IPS-20b (cell line): ENCODE measurements around the gene S100A8.
"Not testable (repeated sequence)": the region's sequence is repeated elsewhere in the genome, so short reads cannot be mapped to it uniquely, and the experiment has no call there.

ENCODE experiments used
- H3K27ac ChIP-seq: one replicate; pipeline ENCODE4 v1.5.1; 2013; ENCODE audit warnings: low read length
- H3K27me3 ChIP-seq: 2 replicates; pipeline ENCODE4 v1.6.1; 2013; ENCODE audit warnings: mild to moderate bottlenecking, low read length, inconsistent platforms; ENCODE audit not compliant: insufficient read depth
- H3K36me3 ChIP-seq: 2 replicates; pipeline ENCODE4 v1.6.1; 2013; ENCODE audit warnings: low read depth, mild to moderate bottlenecking, inconsistent platforms, low read length, moderate library complexity; ENCODE audit not compliant: insufficient read depth
- H3K4me1 ChIP-seq: 2 replicates; pipeline ENCODE4 v1.6.1; 2013; ENCODE audit warnings: mild to moderate bottlenecking, control low read depth, inconsistent platforms, low read length, moderate library complexity; ENCODE audit not compliant: insufficient read depth
- H3K4me3 ChIP-seq: 2 replicates; pipeline ENCODE4 v1.5.1; 2013; ENCODE audit warnings: mild to moderate bottlenecking, low read length, inconsistent platforms
- H3K9ac ChIP-seq: 2 replicates; pipeline ENCODE4 v1.6.1; 2013; ENCODE audit warnings: low read depth, mild to moderate bottlenecking, inconsistent platforms, low read length, moderate library complexity
- H3K9me3 ChIP-seq: 2 replicates; pipeline ENCODE4 v1.6.1; 2013; ENCODE audit warnings: mild to moderate bottlenecking, low read depth, low read length, inconsistent platforms; ENCODE audit not compliant: insufficient read depth

Gene S100A8

DNA sequence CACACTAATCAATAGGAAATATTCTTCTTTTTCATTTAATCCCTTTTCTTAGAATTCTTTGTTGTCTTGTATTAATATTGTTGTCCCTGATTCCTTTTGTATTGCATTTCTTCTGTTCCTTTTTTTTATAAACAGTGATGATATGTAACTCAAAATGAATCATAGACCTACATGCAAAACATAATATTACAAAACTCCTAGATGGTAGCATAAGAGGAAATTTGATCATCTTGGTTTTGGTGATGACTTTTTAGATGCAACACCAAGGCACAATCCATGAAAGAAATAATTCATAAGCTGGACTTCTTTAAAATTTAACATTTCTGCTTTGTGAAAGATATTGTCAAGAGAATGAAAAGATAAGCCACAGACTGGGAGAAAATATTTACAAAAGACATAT lies 23.1 kb upstream of the S100A8 start:
- H3K27ac ChIP-seq, H3K36me3 ChIP-seq, H3K9me3 ChIP-seq, H3K27me3 ChIP-seq, H3K9ac ChIP-seq, H3K4me1 ChIP-seq, H3K4me3 ChIP-seq: not testable (repeated sequence)

DNA sequence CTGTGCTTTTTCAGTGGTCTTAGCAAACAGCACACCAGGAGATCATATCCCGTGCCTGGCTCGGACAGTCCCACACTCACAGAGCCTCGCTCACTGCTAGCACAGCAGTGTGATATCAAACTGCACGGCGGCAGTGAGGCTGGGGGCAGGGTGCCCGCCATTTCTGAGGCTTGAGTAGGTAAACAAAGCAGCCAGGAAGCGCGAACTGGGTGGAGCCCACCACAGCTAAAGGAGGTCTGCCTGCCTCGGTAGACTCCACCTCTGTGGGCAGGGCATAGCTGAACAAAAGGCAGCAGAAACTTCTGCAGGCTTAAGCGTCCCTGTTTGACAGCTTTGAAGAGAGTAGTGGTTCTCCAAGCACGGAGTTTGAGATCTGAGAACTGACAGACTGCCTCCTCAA lies 16.4 kb upstream of the S100A8 start:
- H3K9ac ChIP-seq, H3K4me1 ChIP-seq, H3K36me3 ChIP-seq, H3K27ac ChIP-seq, H3K9me3 ChIP-seq, H3K4me3 ChIP-seq: not testable (repeated sequence)
- H3K27me3 ChIP-seq, result peaks cover 22% of the 10 kb centered on the region

DNA sequence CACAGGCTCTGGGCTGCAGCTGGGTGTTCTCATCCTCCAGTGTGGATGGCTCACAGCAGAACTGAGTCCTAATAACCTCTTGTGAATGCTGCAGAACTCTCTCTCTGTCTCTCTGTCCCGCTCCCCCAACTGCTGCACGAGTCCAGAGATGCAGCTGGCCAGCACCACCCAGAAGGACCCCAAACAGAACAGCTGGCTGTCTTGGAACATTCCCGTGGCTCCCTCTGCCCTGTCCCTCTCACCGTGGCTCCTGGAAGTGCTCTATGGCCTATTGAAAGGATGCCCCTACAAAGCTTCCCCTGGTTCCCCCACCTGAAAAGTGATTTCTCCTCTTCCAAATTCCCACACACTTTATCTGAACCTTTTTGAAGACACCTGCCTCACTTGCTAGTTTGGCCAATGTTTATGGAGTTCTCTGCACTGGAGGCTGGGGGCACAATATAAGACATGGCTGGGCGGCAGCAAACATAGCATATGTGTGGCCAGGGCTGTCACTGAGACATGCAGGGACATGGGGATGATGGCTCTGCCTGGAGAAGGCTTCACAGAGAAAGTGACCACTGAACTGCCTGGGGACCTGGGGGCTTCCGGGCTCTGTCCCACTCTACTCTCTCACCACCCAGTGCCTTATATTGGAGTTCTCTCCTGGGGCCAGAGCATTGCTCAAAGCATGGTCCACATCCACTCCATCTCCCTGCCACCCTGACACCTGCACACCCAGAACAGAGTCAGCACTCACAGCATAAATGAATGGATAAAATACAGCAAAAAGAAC lies 15.1 kb upstream of the S100A8 start:
- H3K9me3 ChIP-seq, H3K9ac ChIP-seq, H3K36me3 ChIP-seq, H3K27ac ChIP-seq, H3K4me1 ChIP-seq, H3K4me3 ChIP-seq: not testable (repeated sequence)
- peaks cover 25% of the 10 kb centered on the region for H3K27me3 ChIP-seq

DNA sequence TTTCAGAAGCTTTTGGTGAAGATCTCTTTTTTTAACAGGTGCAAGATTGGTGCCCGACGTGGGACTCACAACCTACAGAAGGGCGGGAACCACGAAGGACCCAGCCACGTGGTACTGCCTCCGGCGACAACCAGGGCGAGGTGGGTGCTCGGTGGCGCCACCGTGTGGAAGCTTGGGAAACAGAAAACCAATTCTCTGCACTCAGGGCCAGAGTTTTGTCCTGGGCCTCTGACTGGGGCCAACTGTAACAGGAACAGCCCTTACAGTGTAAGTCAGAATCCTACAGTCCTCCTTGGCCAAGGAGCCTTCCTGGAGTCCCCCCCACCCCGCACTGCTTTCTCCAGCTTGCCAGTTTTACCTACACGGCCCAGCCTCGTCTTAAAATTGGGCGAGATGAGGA lies 13.9 kb upstream of the S100A8 start:
- Histone ChIP-seq H3K9me3 (no peaks in the 10 kb centered on the region; the same call in 1 of the 2 replicates), H3K27me3 (peaks cover 25% of the 10 kb centered on the region), H3K36me3 (no peaks in the 10 kb centered on the region), H3K27ac (no peak overlapping the region), H3K4me1 (no peaks in the 10 kb centered on the region), H3K9ac (no peak overlapping the region), H3K4me3 (no peak overlapping the region)

DNA sequence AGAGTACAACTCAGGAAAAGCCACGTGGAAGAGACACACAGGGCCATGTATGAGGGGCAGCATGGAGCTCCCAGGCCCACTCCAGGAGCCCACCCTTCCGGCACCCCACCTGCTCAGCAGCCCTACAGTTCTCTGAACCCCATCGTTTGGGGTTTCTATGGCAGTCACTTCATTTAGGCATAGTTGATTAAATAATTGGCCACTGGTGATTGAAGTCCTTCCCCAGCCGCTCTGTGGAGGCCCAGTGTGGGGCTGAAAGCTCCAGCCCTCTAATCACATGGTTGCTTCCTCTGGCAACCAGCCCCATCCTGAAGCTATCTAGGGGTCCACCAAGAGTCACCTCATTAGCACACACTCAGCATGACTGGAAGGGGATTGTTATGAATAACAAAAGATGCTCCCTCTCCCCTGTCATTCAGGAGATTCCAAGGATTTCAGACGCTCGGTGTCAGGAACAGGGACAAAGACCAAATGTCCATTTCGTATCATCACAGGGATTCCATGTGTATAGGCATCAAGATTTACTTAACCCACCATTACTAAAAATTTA lies 13.3 kb upstream of the S100A8 start:
- Histone ChIP-seq H3K27me3 (peaks cover 25% of the 10 kb centered on the region), H3K27ac (no peak overlapping the region), H3K9me3 (no peaks in the 10 kb centered on the region; the same call in 1 of the 2 replicates), H3K4me3 (no peak overlapping the region), H3K9ac (no peak overlapping the region), H3K36me3 (no peaks in the 10 kb centered on the region), H3K4me1 (no peaks in the 10 kb centered on the region)

DNA sequence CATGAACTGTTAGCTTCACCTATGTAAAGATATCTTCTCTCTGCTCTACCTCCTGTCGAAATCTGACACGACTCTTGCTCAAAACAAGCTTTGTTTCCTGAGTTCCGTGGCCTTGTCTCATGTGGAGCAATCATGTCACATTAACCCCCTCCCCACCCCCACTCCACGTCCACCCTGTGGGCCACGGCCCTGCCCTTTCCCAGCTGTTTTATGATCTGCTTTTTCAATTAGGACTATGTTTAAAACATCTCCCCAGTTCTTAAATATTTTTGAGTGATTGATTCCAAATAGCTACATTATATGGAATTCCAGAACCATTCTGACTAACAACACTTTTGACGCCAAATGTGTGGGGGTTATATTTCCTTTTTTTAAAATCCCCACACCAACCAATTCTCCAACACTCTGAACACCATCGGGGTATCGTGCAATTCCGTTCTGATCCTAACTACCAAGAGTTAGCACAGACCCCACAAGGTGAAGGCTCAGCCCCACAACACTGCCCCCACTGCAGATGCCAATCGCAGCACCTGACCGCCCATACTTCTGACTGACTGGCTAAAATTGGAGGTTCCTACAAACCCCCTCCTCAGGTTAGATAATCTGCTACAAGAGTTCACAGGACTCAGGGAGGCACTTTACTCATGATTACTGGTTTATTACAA lies 12.7 kb upstream of the S100A8 start:
- Histone ChIP-seq H3K27ac (no peak overlapping the region), H3K9me3 (no peaks in the 10 kb centered on the region; the same call in 1 of the 2 replicates), H3K4me1 (no peaks in the 10 kb centered on the region), H3K9ac (no peak overlapping the region), H3K27me3 (peaks cover 25% of the 10 kb centered on the region), H3K36me3 (no peaks in the 10 kb centered on the region), H3K4me3 (no peak overlapping the region)

DNA sequence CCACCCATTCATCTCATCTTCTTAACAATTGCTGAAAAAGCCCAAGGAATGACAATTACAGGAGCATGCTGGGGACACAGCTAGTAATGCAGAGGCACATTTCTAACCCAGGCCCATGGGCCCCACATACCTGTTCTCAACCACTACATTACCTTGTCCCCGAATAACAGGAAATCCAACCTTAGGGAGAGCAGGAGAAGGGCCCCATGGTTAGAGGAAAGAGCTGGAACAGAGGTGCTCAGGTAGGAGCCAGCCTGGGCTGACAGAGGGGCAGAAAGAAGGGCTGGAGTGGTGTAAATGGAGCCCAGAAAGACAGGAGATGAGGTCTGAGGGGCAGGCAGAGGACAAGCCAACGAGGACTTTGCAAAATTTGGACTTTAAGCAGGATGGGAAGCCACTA lies 11.4 kb upstream of the S100A8 start:
- no peaks in the 10 kb centered on the region for H3K36me3 ChIP-seq
- no peaks in the 10 kb centered on the region for H3K4me1 ChIP-seq
- H3K27ac ChIP-seq, result no peak overlapping the region
- H3K9ac ChIP-seq, result no peak overlapping the region
- H3K4me3 ChIP-seq, result no peak overlapping the region
- H3K9me3 ChIP-seq, result no peaks in the 10 kb centered on the region; the same call in 1 of the 2 replicates
- H3K27me3 ChIP-seq, result peaks cover 25% of the 10 kb centered on the region

DNA sequence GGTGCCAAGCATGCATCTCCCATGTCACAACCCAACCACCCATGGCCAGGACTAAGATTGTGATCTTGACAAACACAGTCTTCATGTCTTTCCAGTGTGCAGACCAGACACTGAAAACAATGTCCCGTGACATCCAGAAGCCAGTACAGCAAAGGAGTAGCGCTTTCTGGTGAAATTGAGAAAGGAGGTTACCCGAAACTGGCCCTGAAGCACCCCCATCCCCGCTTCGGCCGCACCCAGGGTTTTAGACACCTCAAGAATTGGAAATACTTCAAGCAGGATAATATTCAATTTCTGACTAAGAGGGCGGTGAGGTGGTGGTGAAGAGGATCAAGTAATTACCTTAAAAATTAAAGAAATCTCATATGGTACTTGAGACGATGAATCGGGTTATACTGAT lies 10.6 kb upstream of the S100A8 start:
- H3K4me3 ChIP-seq, result no peak overlapping the region
- H3K36me3 ChIP-seq, result no peaks in the 10 kb centered on the region
- H3K27me3 ChIP-seq, result peaks cover 25% of the 10 kb centered on the region
- H3K9me3 ChIP-seq, result no peaks in the 10 kb centered on the region; the same call in 1 of the 2 replicates
- H3K27ac ChIP-seq, result no peak overlapping the region
- no peaks in the 10 kb centered on the region for H3K4me1 ChIP-seq
- H3K9ac ChIP-seq, result no peak overlapping the region

DNA sequence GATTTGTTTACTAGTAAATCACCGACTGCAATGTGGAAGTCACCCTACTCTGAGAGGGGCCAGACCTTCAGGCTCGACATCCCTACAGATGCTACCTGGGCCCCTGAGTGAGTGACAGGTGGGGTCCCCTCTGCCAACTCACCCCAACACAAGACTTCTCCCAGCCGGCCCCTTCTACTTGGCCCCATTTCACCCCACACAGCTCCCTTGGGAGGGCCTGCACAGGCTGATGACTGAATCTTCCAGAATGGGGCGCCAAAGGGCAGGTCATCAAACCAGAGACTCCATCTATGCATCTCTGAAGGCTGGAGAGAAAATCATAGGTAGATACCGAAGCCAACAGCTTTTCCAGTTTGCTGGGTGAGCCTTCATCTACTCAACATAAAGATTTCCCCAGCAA lies 9.4 kb upstream of the S100A8 start:
- no peak overlapping the region for H3K4me3 ChIP-seq
- H3K4me1 ChIP-seq, result no peaks in the 10 kb centered on the region
- H3K9me3 ChIP-seq, result no peaks in the 10 kb centered on the region; the same call in 1 of the 2 replicates
- H3K27ac ChIP-seq, result no peak overlapping the region
- H3K36me3 ChIP-seq, result no peaks in the 10 kb centered on the region
- peaks cover 25% of the 10 kb centered on the region for H3K27me3 ChIP-seq
- no peak overlapping the region for H3K9ac ChIP-seq

DNA sequence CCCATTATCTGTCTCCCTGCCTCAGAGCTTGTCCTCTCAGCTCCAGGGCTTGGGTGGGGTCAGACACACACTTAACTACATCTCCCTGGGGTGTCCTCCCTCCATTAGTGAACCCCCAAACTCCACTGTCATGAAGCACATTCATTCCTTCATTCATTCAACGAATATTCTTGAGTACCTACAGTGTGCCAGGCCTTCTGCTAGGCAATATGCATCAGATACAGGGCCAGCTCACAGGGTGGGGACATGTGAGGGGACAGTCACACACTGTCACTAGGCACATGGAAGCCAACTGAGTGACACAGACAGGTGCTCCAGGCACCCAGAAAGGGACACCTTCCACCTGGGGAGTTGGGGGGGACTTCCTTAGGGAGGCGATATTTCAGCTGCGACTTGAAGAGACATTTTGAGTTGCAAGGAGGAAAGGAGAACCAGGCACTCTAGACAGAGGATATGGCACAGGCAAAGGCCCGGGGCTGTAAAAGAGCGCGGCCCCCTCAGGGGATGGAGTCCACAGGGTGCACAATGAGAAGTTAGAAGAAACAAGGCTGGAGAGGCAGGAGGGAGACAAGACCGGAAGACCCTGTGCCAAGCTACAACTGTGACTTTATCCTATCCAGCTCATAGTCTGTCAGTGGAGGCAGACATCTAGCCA lies 8.7 kb upstream of the S100A8 start:
- Histone ChIP-seq H3K9me3 (no peaks in the 10 kb centered on the region; the same call in 1 of the 2 replicates), H3K36me3 (no peaks in the 10 kb centered on the region), H3K4me3 (no peak overlapping the region), H3K27ac (no peak overlapping the region), H3K4me1 (no peaks in the 10 kb centered on the region), H3K9ac (no peak overlapping the region), H3K27me3 (peaks cover 20% of the 10 kb centered on the region)

DNA sequence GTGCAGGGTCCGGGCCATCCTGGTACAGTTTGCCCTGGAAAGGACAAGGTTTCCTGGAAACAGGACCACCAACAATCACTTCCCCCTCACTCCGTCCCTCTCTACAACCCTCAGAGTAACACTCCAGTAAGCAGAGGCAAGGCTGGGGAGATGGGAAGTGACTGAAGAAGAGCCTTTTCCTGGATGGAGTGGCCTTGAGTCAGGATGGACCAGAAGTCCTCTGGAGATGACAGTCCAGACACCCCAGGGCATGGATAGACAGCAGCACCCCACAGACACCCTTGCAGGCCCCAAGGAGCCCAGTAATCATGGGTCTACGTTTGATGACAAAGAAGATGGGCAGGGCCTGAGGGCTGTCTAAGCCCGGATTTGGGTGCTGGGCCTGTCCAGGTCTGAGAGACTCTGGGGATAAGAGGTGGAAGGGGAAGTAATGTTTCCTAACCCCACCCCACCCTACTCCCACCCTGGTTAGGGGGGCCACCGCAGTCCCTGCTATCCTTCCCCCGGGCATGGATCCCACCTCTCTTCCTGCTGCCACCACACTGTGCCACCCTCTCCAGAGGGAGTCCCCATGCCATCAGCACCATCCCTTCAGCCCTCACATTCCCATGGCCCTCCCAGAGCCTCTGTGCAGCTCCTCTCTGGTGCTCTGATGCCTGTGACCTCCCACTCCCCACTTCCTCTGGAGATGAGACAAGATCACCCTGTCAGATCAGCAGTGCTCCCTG lies 7.2 kb upstream of the S100A8 start:
- Histone ChIP-seq H3K27me3 (peaks cover 7% of the 10 kb centered on the region; the same call in 1 of the 2 replicates), H3K9ac (no peak overlapping the region), H3K4me3 (no peak overlapping the region), H3K4me1 (no peaks in the 10 kb centered on the region), H3K9me3 (no peaks in the 10 kb centered on the region), H3K36me3 (no peaks in the 10 kb centered on the region), H3K27ac (no peak overlapping the region)
